ENCODE data around the gene EHHADH.

GRCh38 chr3:185276415-185276814, 22.6 kb upstream of the EHHADH start:
- TF ChIP-seq EZH2 (IDR thresholded peaks at IDR 0.05; ENCODE audit: insufficient read depth, low read length): no peak
- TF ChIP-seq CTCF (IDR thresholded peaks at IDR 0.05; ENCODE audit: insufficient read depth, low read depth, low read length): no peak

All from astrocyte (in vitro differentiated cells and primary cell).